Activated naive CD8-positive, alpha-beta T cell (primary cell): ENCODE measurements around the gene MRPL41.
"Not testable (repeated sequence)": the region's sequence is repeated elsewhere in the genome, so short reads cannot be mapped to it uniquely, and the experiment has no call there.

Experiments
- H3K27ac Mint-ChIP-seq: one replicate; pipeline ENCODE4 v1.8.0; 2021; ENCODE audit warnings: mixed read lengths
- H3K27me3 Mint-ChIP-seq: one replicate; pipeline ENCODE4 v1.8.0; 2021; ENCODE audit warnings: mixed read lengths
- H3K36me3 Mint-ChIP-seq: one replicate; pipeline ENCODE4 v1.8.0; 2021; ENCODE audit warnings: mixed read lengths
- H3K4me1 Mint-ChIP-seq: one replicate; pipeline ENCODE4 v1.8.0; 2021; ENCODE audit warnings: low read depth, mixed read lengths
- H3K4me3 Mint-ChIP-seq: one replicate; pipeline ENCODE4 v1.8.0; 2021; ENCODE audit warnings: mild to moderate bottlenecking, mixed read lengths
- H3K9me3 Mint-ChIP-seq: one replicate; pipeline ENCODE4 v1.8.0; 2021; ENCODE audit warnings: low read depth, mixed read lengths

The MRPL41 gene

DNA sequence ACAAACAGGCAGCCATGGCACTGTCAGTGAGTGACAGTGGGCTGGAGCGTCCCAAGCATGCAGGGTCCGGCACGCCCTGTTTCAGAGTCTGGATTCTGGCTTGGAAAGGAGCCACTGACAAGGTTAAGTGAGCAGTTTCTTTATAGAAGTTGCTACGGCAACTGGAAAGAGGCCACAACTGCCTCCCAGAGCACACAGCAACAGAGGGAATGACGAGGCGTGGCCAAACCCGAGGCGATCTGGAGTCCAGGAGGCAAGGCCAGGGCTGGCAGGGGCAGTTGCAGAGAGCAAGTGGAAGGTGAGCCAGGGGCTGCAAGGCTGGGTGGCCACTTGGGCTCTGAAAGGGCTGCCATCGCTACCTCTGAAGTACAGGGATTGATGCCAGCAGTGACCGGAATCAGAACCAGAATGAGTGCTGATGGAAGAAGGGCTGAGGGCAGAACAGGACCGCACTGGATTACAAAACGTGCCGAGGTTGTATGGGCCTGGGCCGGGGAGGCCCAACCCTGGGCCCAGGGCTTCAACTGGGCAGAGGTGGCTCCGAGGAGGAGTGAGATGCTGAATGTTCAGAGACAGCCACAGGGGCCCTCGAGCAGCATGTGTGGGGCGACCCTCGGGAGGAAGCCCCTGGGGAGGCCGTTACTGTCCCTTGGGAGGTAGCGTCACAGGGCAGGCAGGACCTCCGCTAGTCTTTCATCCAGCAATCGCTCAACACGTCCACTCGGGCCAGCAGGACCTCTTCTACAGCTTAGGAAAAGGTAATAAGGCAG, 4.6 kb downstream of the MRPL41 start:
- Mint-ChIP-seq H3K36me3 (peaks cover 3% of the 10 kb centered on the region), H3K9me3 (no peaks in the 10 kb centered on the region), H3K4me1 (peaks cover 8% of the 10 kb centered on the region), H3K4me3 (no peak overlapping the region), H3K27me3 (no peaks in the 10 kb centered on the region), H3K27ac (no peak overlapping the region)

GRCh38 chr9:137558127-137558526, 6.4 kb downstream of the MRPL41 start:
- Mint-ChIP-seq H3K9me3 (no peaks in the 10 kb centered on the region), H3K27me3 (no peaks in the 10 kb centered on the region), H3K27ac (no peak overlapping the region), H3K4me1 (peaks cover 3% of the 10 kb centered on the region), H3K4me3 (no peak overlapping the region), H3K36me3 (peaks cover 3% of the 10 kb centered on the region)

DNA sequence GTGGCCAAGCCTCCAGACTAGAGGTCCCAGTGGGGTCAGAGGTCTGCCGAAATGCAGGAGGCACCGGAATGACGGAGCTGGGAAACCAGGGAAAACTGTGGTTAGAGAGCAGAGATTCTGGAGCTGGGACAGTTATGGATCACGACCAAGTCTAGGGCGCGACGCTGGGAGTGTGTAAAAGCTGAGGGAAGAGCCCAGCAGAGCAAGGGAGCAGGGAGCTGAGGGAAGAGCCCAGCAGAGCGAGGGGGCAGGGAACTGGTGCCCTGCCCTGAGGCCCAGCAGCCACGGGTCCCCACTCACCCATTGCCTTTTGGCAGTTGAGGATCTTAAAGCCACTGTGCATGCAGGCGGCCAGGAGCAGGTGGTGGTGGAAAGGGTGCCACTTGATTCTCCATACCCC, 12.5 kb downstream of the MRPL41 start:
- peaks cover 2% of the 10 kb centered on the region for H3K36me3 Mint-ChIP-seq
- H3K27ac Mint-ChIP-seq, result no peak overlapping the region
- no peaks in the 10 kb centered on the region for H3K4me1 Mint-ChIP-seq
- no peaks in the 10 kb centered on the region for H3K27me3 Mint-ChIP-seq
- no peak overlapping the region for H3K4me3 Mint-ChIP-seq
- no peaks in the 10 kb centered on the region for H3K9me3 Mint-ChIP-seq

DNA sequence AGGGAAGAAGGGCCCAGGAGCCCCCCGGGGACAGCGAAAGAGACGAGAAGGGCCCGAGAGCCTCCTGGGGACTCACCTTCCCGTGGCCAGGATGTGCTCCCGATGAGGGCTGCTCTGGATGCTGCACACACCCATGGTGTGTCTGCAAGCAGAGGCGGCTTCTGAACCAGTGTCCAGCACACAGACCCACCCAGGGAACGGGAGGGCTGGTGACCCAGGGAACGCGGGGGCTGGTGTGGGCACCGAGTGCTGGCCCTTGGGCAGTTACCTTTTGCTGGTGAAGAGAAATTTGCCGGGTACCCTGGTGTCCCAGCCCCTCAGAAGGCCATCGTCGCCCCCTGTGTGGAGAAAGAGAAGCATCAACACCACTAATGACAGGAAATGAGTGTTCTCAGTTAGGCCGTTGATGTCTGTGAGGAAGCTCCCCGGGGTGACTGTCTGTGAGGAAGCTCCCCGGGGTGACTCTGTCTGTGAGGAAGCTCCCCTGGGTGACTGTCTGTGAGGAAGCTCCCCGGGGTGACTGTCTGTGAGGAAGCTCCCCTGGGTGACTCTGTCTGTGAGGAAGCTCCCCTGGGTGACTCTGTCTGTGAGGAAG, 13.2 kb downstream of the MRPL41 start:
- Mint-ChIP-seq H3K9me3 (no peaks in the 10 kb centered on the region), H3K4me3 (no peak overlapping the region), H3K27ac (no peak overlapping the region), H3K4me1 (no peaks in the 10 kb centered on the region), H3K27me3 (no peaks in the 10 kb centered on the region), H3K36me3 (peaks cover 2% of the 10 kb centered on the region)

- H3K4me1 Mint-ChIP-seq, H3K27ac Mint-ChIP-seq, H3K9me3 Mint-ChIP-seq, H3K27me3 Mint-ChIP-seq, H3K36me3 Mint-ChIP-seq, H3K4me3 Mint-ChIP-seq: not testable (repeated sequence)
Observed at GRCh38 chr9:137568445-137568844, 16.8 kb downstream of the MRPL41 start.

DNA sequence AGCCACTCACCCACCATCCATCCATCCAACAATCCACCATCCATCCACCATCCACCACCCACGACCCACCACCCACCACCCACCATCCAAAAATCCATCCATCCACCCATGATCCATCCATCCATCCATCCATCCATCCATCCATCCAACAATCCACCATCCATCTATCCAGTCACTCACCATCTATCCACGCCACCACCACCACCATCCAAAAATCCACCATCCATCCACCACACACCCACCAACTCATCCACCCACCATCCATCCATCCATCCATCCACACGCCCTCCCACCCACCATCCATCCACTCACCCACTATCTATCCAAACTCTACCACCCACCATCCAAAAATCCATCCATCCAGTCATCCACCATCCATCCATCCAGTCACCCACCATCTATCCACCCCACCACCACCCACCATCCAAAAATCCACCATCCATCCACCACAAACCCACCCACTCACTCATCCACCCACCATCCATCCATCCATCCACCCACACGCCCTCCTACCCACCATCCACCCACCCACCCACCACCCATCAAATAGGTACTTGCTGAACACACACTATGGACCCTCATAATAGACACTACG, 18.0 kb downstream of the MRPL41 start:
- Mint-ChIP-seq H3K4me3 (no peak overlapping the region), H3K36me3 (peaks cover 7% of the 10 kb centered on the region), H3K27me3 (no peaks in the 10 kb centered on the region), H3K9me3 (no peaks in the 10 kb centered on the region), H3K4me1 (peaks cover 4% of the 10 kb centered on the region), H3K27ac (no peak overlapping the region)

DNA sequence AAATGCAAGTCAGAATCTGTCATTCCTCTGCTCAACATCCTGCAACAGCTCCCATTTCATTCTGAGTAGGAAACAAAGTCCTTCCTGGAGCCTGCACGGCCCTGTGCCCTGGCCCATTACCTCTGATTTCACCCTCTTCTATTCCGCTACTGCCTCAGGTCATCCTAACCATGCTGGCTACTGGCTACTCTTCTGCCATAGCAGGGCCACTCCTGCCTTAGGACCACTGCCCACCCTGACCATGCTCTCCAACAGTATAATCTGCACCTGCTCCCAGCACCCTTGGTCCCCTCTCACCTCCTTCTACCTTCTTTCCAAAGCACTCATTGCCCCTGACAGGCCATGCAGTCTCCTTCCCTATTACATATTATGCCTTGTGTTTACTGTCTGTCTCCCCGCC, 18.9 kb downstream of the MRPL41 start:
- H3K4me1 Mint-ChIP-seq, result peaks cover 10% of the 10 kb centered on the region
- H3K27ac Mint-ChIP-seq, result no peak overlapping the region
- H3K9me3 Mint-ChIP-seq, result no peaks in the 10 kb centered on the region
- H3K4me3 Mint-ChIP-seq, result no peak overlapping the region
- peaks cover 7% of the 10 kb centered on the region for H3K36me3 Mint-ChIP-seq
- H3K27me3 Mint-ChIP-seq, result no peaks in the 10 kb centered on the region

GRCh38 chr9:137574192-137574591, 22.5 kb downstream of the MRPL41 start:
- H3K27ac Mint-ChIP-seq, result no peak overlapping the region
- H3K36me3 Mint-ChIP-seq, result peaks cover 8% of the 10 kb centered on the region
- H3K4me1 Mint-ChIP-seq, result peaks cover 33% of the 10 kb centered on the region
- H3K9me3 Mint-ChIP-seq, result no peaks in the 10 kb centered on the region
- no peak overlapping the region for H3K4me3 Mint-ChIP-seq
- H3K27me3 Mint-ChIP-seq, result no peaks in the 10 kb centered on the region

GRCh38 chr9:137575364-137575715, 23.7 kb downstream of the MRPL41 start:
- Mint-ChIP-seq H3K9me3 (no peaks in the 10 kb centered on the region), H3K4me1 (peaks cover 35% of the 10 kb centered on the region), H3K27me3 (no peaks in the 10 kb centered on the region), H3K36me3 (peaks cover 6% of the 10 kb centered on the region), H3K27ac (no peak overlapping the region), H3K4me3 (peak overlapping the region; percentile 91)

DNA sequence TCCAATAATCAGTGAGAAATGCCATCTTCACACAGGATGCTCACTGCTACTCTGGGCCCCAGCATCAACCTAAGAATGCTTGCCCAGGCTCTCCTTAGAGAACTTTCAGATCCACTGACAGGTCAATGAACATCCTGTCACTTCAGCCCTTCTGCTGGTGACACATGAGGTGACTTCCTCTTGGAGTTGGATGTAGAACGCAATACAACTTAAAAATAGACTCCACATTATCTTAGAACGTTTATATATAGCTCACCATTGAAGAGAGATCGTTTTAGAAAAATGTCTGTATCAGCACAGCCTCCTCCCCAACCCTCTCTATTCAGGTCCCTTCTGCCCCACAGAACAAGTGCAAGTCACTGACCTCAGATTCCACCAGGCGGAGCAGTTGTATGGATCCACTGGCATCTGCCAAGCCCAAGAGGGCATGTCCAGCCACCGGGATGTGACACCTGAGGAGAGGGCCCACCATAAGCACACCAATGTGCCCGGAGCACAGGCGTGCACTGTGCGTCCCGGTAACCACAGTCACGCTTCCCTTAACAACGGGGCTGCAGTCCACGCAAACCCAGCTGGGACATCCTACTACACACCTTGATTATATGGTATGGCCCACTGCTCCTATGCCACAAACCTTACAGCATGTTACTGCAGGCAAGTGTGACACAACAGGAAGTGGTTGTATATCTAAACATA, 24.2 kb downstream of the MRPL41 start:
- Mint-ChIP-seq H3K4me1 (peaks cover 32% of the 10 kb centered on the region), H3K9me3 (no peaks in the 10 kb centered on the region), H3K4me3 (peak overlapping the region; percentile 91), H3K27me3 (no peaks in the 10 kb centered on the region), H3K36me3 (peaks cover 2% of the 10 kb centered on the region), H3K27ac (peak overlapping the region; percentile 46)

DNA sequence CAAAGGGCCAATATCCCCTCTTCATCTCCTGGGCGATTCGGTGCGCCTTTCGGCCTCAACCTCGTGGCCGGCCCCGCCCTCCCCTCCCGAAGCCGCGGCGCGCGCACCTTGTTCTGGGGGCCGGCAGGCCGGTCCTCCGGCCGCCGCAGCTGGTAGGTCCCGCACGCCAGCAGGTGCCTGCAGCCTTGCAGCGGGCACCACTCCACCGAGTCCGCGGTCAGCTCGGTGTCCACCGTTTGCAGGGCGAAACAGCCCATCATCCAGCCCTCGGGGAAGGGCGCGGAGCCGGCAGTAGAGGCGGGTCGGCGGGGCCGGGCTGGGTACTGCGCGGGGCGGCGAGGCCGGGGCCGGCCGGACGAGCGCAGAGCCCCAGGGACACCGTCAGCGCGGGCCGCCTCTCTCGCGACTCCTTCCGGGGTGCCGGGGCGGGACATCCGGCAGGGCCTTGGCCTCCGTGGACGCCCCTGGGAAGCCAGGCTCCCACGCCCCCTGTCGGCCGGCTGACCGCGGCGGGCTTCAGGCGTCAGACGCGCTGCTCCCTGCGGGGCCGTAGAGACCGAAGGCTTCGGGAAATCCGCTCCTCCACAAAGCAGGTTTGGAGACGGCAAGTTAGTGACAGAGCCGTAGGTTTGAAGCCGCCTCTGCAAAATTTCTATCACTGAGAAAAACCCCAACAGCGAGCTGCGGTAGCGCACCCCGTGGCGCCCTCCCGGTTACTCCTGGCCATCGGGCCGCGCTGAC, 27.0 kb downstream of the MRPL41 start, which contains the start of gene DPH7:
DPH7 (minus strand) TSS at position 408 of the 741 bp plus-strand sequence; CDS start at position 260, 148 bp downstream.
- Mint-ChIP-seq H3K27ac (peak within 1 kb of the TSS; percentile 68), H3K9me3 (no peaks in the 10 kb centered on the region), H3K4me3 (peak within 1 kb of the TSS; percentile 91), H3K4me1 (peaks cover 32% of the 10 kb centered on the region), H3K27me3 (no peaks in the 10 kb centered on the region), H3K36me3 (peaks cover 2% of the 10 kb centered on the region)

DNA sequence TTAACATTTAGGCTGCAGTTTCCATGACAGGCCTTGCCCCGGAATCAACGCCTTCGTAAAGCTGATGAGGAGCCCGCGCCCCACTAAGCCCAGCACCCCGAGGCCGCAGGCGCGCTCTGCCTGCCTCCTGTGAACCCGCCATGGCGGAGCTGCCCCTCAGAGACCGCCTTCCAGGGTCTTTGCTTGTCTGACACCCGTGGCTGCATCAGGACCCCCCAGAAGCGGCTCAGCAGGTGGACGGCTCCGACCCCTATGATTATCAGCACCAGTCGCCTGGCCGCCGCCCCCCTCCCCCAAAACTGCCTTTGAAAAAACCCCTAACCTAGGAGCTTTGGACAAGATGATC, 27.6 kb downstream of the MRPL41 start:
- H3K4me3 Mint-ChIP-seq, result peak overlapping the region; percentile 91
- H3K27ac Mint-ChIP-seq, result no peak overlapping the region
- H3K36me3 Mint-ChIP-seq, result peaks cover 2% of the 10 kb centered on the region
- no peaks in the 10 kb centered on the region for H3K27me3 Mint-ChIP-seq
- H3K9me3 Mint-ChIP-seq, result no peaks in the 10 kb centered on the region
- H3K4me1 Mint-ChIP-seq, result peaks cover 32% of the 10 kb centered on the region

DNA sequence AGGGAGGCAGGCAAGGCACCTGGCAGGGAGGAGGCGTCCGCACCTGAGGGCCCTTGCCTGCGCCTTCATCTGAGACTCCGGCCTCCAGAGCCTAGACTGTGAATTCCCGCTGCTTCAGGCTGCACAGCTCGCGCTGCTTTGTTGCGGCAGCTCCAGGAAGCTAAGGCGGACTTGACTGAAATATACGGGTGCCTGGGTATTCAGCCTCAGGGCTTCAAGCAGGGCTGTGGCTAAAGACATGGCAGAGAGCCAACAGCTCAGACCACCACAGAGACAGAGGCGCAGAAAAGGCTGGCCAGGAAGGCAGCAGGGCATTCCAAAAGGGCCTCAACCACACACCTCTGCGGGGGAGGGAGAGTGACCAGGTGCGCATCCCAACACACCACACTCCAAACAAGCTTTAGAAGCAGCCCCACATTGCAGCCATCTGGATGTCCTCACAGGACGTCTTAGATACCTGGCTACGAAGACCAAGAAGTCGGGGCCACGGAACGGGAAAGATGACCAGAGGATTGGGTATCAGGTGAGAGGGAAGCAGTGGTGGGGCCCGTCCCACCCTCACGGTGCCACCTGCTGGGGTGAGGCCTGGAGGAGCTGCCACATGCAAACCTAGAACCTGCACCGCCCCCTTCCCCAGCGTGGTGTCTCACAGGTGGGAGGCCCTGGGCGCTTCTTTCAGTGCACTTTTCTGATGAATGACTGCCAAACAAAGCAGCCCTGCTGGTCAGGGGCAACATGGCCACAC, 28.7 kb downstream of the MRPL41 start:
- no peak overlapping the region for H3K4me3 Mint-ChIP-seq
- no peaks in the 10 kb centered on the region for H3K9me3 Mint-ChIP-seq
- H3K27me3 Mint-ChIP-seq, result no peaks in the 10 kb centered on the region
- no peak overlapping the region for H3K27ac Mint-ChIP-seq
- peaks cover 2% of the 10 kb centered on the region for H3K36me3 Mint-ChIP-seq
- peaks cover 28% of the 10 kb centered on the region for H3K4me1 Mint-ChIP-seq

DNA sequence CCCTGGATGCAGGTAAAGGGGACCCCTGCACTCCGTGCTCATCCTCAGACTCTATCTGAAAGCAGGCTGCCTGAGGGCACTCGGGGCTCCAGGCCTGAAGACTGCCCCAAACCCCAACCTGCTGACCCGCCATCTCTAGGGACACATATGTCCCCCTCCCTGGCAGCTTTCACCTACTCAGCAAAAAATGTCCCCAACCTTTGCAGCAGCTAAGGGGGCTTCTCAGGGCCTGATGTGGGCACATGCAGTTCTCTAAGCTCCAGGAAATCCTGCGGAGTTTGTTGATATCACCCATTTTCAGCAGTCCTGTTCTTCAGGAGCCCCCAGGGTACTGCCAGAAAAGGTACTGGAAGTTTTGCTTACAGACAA, 29.3 kb downstream of the MRPL41 start:
- no peaks in the 10 kb centered on the region for H3K27me3 Mint-ChIP-seq
- H3K9me3 Mint-ChIP-seq, result no peaks in the 10 kb centered on the region
- no peak overlapping the region for H3K4me3 Mint-ChIP-seq
- H3K36me3 Mint-ChIP-seq, result peaks cover 2% of the 10 kb centered on the region
- no peak overlapping the region for H3K27ac Mint-ChIP-seq
- H3K4me1 Mint-ChIP-seq, result peaks cover 22% of the 10 kb centered on the region
